PC-9 (cell line): ENCODE measurements around the gene CLEC16A. TPM values are rescaled to one million over a fixed set of nuclear protein-coding genes. Genes with fewer than 3 reads are reported as not detected.

Source experiments
- BruUV-seq: library from RNA; stranded (reverse); fragments of 400-500 nt; replicated peaks from 2 replicates; lab custom pipeline; 2021; lab: Mats Ljungman, UMichigan
- CTCF ChIA-PET: fragments of 300-600 bp; sonication (Branson Sonifier 250); formaldehyde crosslinking; loops from one replicate; lab custom pipeline; 2022; ENCODE audit warnings: antibody characterized with exemption; lab: Charles Lee
- POLR2A ChIA-PET: fragments of 300-600 bp; sonication (Branson Sonifier 250); formaldehyde crosslinking; loops from one replicate; lab custom pipeline; 2022; ENCODE audit warnings: antibody characterized with exemption; ENCODE audit not compliant: unreplicated experiment; lab: Charles Lee
- DNase-seq, 2 experiments: peaks; one replicate each; pipeline versions ENCODE4 v3.0.0 to v3.0.0-alpha.2; 2015 to 2022; ENCODE audit warnings: mixed read lengths in 1 of 2
- H2AFZ ChIP-seq: fragments of 200-600 bp; sonication (generic); 2 replicates; pipeline ENCODE4 v1.8.1; 2017; ENCODE audit warnings: antibody characterized with exemption
- H3F3A ChIP-seq: fragments of 200-600 bp; sonication (generic); 2 replicates; pipeline ENCODE4 v1.8.1; 2017; ENCODE audit warnings: antibody characterized with exemption, mild to moderate bottlenecking, low read depth; ENCODE audit not compliant: insufficient read depth
- H3K27ac ChIP-seq: fragments of 200-600 bp; sonication (generic); 2 replicates; pipeline ENCODE4 v1.6.1; 2016; ENCODE audit warnings: mixed run types
- H3K27me3 ChIP-seq: fragments of 200-600 bp; sonication (generic); 2 replicates; pipeline ENCODE4 v1.6.1; 2016; ENCODE audit warnings: low read depth, mixed run types; ENCODE audit not compliant: insufficient read depth
- H3K36me3 ChIP-seq: fragments of 200-600 bp; sonication (generic); 2 replicates; pipeline ENCODE4 v1.6.1; 2016; ENCODE audit warnings: low read depth, mixed run types
- H3K4me1 ChIP-seq: fragments of 200-600 bp; sonication (generic); replicated peaks from 2 replicates; pipeline ENCODE4 v1.6.1; 2016; ENCODE audit warnings: mixed run types; ENCODE audit not compliant: insufficient read depth
- H3K4me2 ChIP-seq: fragments of 200-600 bp; sonication (generic); 2 replicates; pipeline ENCODE4 v1.6.1; 2017; ENCODE audit warnings: mixed run types
- H3K4me3 ChIP-seq: fragments of 200-600 bp; sonication (generic); 2 replicates; pipeline ENCODE4 v1.6.1; 2016; ENCODE audit warnings: mixed run types
- H3K79me2 ChIP-seq: fragments of 200-600 bp; sonication (generic); 2 replicates; pipeline ENCODE4 v1.6.1; 2017; ENCODE audit warnings: low read depth, mixed run types
- H3K9me2 ChIP-seq: fragments of 200-600 bp; sonication (generic); 2 replicates; pipeline ENCODE4 v1.8.1; 2017; ENCODE audit warnings: mild to moderate bottlenecking; ENCODE audit not compliant: insufficient read depth
- H3K9me3 ChIP-seq: fragments of 200-600 bp; sonication (generic); 2 replicates; pipeline ENCODE4 v1.8.1; 2016; ENCODE audit warnings: low read depth; ENCODE audit not compliant: insufficient read depth
- H4K20me1 ChIP-seq: fragments of 200-600 bp; sonication (generic); 2 replicates; pipeline ENCODE4 v1.8.1; 2017; ENCODE audit not compliant: insufficient read depth
- CTCF ChIP-seq: fragments of 200-600 bp; sonication (generic); conservative IDR thresholded peaks from 2 replicates; pipeline ENCODE4 v1.6.1; 2017; ENCODE audit warnings: mixed run types, antibody characterized with exemption, mild to moderate bottlenecking, moderate library complexity
- EZH2 ChIP-seq: fragments of 200-600 bp; sonication (generic); IDR thresholded peaks from 2 replicates; pipeline ENCODE4 v1.8.0; 2017; ENCODE audit warnings: antibody characterized with exemption, low read depth
- intact Hi-C: fragments of 100-400 bp; cut with micrococcal nuclease; formaldehyde crosslinking; loops from one replicate; pipeline ENCODE4 v1.10.0; 2022; ENCODE audit not compliant: unreplicated experiment
- total RNA-seq: library from RNA; stranded (reverse); gene quantifications from 2 replicates; pipeline ENCODE4 v1.2.3, GENCODE V29; 2021

CLEC16A gene
- total RNA-seq, 1 experiment from 2014 or later: 34.9 TPM

- Histone ChIP-seq H2AFZ (no peak overlapping the region), H3K4me2 (no peak overlapping the region), H3K9me3 (no peaks in the 10 kb centered on the region), H3K27me3 (no peaks in the 10 kb centered on the region), H3K4me1 (no peaks in the 10 kb centered on the region), H3K79me2 (no peaks in the 10 kb centered on the region), H3F3A (no peaks in the 10 kb centered on the region), H3K36me3 (no peaks in the 10 kb centered on the region), H3K4me3 (no peak overlapping the region), H3K9me2 (no peaks in the 10 kb centered on the region), H4K20me1 (no peaks in the 10 kb centered on the region), H3K27ac (no peak overlapping the region)
- intact Hi-C loops: no loop called here
- POLR2A ChIA-PET: no interaction called here
- TF ChIP-seq EZH2: no peak
- no peak for TF ChIP-seq CTCF
- BruUV-seq: no TSS peak
- no peak for DNase-seq
- CTCF ChIA-PET: no interaction called here
Measured at GRCh38 chr16:11006656-11007055, 62.3 kb downstream of the CLEC16A start.

GRCh38 chr16:11007714-11008280, 63.4 kb downstream of the CLEC16A start:
- Histone ChIP-seq H4K20me1 (no peaks in the 10 kb centered on the region), H3K9me3 (no peaks in the 10 kb centered on the region), H3K27me3 (no peaks in the 10 kb centered on the region), H3K79me2 (no peaks in the 10 kb centered on the region), H3F3A (no peaks in the 10 kb centered on the region), H3K9me2 (no peaks in the 10 kb centered on the region), H3K4me2 (no peak overlapping the region), H2AFZ (no peak overlapping the region), H3K27ac (no peak overlapping the region), H3K4me3 (no peak overlapping the region), H3K36me3 (no peaks in the 10 kb centered on the region), H3K4me1 (no peaks in the 10 kb centered on the region)
- intact Hi-C loops: no loop called here
- ChIA-PET CTCF (no interaction called here), POLR2A (no interaction called here)
- no peak for DNase-seq
- TF ChIP-seq CTCF (no peak), EZH2 (no peak)
- no TSS peak for BruUV-seq

- BruUV-seq: no TSS peak
- intact Hi-C loops: no loop called here
- CTCF ChIA-PET: no interaction called here
Measured at GRCh38 chr16:11009027-11009755, 64.8 kb downstream of the CLEC16A start.

More at GRCh38 chr16:11009027-11009755, 64.8 kb downstream of the CLEC16A start:
- Histone ChIP-seq H3K27me3 (no peaks in the 10 kb centered on the region), H3K79me2 (no peaks in the 10 kb centered on the region), H3K9me3 (no peaks in the 10 kb centered on the region), H3K27ac (no peak overlapping the region), H3F3A (no peaks in the 10 kb centered on the region), H3K4me2 (no peak overlapping the region), H3K9me2 (no peaks in the 10 kb centered on the region), H2AFZ (no peak overlapping the region), H4K20me1 (no peaks in the 10 kb centered on the region), H3K4me3 (no peak overlapping the region), H3K36me3 (no peaks in the 10 kb centered on the region), H3K4me1 (no peaks in the 10 kb centered on the region)
- no peak for DNase-seq
- TF ChIP-seq EZH2 (no peak), CTCF (no peak)
- POLR2A ChIA-PET: no interaction called here
